ENCODE data around the gene FLAD1. TPM values are rescaled to one million over a fixed set of nuclear protein-coding genes. Genes with fewer than 3 reads are reported as not detected.

Gene FLAD1
- total RNA-seq, 3 donors from 2014 or later (not counting 1 experiment from before 2014, with no cell fraction given): 32.1 to 47.6 (median 38.7) TPM

DNA sequence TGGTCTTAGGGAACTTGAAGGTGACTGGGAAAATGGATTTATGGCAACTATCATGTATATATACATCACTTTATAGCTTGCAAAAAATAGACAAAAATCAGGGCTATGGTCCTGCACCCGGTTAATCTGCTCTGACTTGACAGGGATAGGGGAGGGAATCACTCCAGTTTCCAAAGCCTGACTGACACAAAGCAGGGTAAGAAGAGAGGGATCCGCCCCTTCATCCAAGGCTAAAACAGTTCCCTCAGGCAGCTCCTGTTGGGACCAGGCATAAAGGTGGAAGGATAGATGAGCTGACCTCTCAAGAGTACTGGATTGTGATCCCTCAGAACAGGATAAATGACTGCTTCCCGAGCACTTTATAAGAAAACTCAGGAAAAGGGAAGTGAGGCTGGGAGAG is 28.6 kb upstream of the FLAD1 start:
- Histone ChIP-seq H3K4me1 (ENCODE audit: control insufficient read depth, insufficient read depth, low read length) (peaks cover 57% of the 10 kb centered on the region), H3K9me3 (ENCODE audit: control insufficient read depth, insufficient read depth, low read length) (no peaks in the 10 kb centered on the region), H3K27me3 (ENCODE audit: control insufficient read depth, insufficient read depth, low read length) (no peaks in the 10 kb centered on the region), H3K36me3 (ENCODE audit: control insufficient read depth, insufficient read depth, low read length) (peaks cover 26% of the 10 kb centered on the region), H3K27ac (ENCODE audit: low read length) (peak overlapping the region; percentile 95), H3K4me3 (ENCODE audit: low read length) (peak overlapping the region; percentile 72)
- Mint-ChIP-seq H3K4me3 (peak overlapping the region; percentile 94), H3K4me1 (peaks cover 49 to 59% of the 10 kb centered on the region in 2 donors), H3K27ac (peak overlapping the region; percentile 89 to 94), H3K36me3 (no peaks in the 10 kb centered on the region), H3K9me3 (no peaks in the 10 kb centered on the region), H3K27me3 (ENCODE audit: low read depth in 2 of 2) (no peaks in the 10 kb centered on the region)
- intact Hi-C loops (cut with micrococcal nuclease): loop anchor here (2.0 kb wide), 1 partner anchor 62 kb away; no protein-coding TSS in a partner anchor
- no peak for ATAC-seq
- DNase-seq: no peak
- WGBS (ENCODE audit: insufficient coverage): 70% methylated on average over 3 of the region's 3 CpGs
- TF ChIP-seq, protein P1, sequence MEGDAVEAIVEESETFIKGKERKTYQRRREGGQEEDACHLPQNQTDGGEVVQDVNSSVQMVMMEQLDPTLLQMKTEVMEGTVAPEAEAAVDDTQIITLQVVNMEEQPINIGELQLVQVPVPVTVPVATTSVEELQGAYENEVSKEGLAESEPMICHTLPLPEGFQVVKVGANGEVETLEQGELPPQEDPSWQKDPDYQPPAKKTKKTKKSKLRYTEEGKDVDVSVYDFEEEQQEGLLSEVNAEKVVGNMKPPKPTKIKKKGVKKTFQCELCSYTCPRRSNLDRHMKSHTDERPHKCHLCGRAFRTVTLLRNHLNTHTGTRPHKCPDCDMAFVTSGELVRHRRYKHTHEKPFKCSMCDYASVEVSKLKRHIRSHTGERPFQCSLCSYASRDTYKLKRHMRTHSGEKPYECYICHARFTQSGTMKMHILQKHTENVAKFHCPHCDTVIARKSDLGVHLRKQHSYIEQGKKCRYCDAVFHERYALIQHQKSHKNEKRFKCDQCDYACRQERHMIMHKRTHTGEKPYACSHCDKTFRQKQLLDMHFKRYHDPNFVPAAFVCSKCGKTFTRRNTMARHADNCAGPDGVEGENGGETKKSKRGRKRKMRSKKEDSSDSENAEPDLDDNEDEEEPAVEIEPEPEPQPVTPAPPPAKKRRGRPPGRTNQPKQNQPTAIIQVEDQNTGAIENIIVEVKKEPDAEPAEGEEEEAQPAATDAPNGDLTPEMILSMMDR (IDR thresholded peaks at IDR 0.05): no peak

DNA sequence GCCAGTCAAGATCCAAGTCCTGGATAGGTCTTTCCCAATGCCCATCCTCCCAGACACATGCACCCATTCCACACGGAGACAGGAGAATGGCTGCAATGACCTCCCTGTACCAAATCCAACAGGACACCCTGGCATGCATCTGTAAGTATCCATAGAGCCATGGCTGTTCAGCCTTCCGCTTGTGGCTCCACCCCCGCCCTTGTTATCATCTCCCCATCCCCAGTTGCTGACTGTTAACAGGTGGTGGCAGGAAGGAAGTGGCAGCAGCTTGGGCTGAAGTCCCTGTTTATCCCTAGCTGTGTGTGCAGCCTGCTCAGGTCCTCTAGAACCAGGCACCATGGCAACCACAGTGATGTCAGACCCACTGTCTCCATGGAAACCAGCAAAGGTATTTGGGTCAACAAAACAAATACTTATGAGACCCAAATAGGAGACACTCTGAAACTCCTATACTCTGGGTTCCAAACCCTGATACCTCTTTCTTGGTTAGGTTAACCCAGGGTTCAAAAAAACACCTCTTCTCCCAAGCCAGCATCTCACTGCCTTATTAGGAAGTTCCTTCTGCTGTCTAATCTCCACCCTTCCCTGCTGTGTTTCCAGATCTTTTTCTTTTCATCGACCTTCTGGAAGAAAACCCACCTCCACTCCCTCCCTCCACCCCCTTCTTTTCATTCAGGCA is 28.0 kb upstream of the FLAD1 start:
- 1% methylated on average over 4 of the region's 4 CpGs for WGBS (ENCODE audit: insufficient coverage)
- ATAC-seq (peak; percentile 76 to 89 (median 82)), DNase-seq (peak; percentile 66 to 99)
- H3K4me1 ChIP-seq (ENCODE audit: control insufficient read depth, insufficient read depth, low read length): peaks cover 57% of the 10 kb centered on the region
- no peaks in the 10 kb centered on the region for H3K27me3 ChIP-seq (ENCODE audit: control insufficient read depth, insufficient read depth, low read length)
- Mint-ChIP-seq H3K36me3 (no peaks in the 10 kb centered on the region), H3K9me3 (no peaks in the 10 kb centered on the region), H3K4me3 (peak overlapping the region; percentile 94), H3K27me3 (ENCODE audit: low read depth in 2 of 2) (no peaks in the 10 kb centered on the region), H3K27ac (peak overlapping the region; percentile 89 to 94), H3K4me1 (peaks cover 50 to 61% of the 10 kb centered on the region in 2 donors)
- intact Hi-C loops (cut with micrococcal nuclease): loop anchor here (2.0 to 5.0 kb wide), 2 partner anchors 62 to 97 kb away; partner anchors contain the start of gene ADAM15
- peaks cover 28% of the 10 kb centered on the region for H3K36me3 ChIP-seq (ENCODE audit: control insufficient read depth, insufficient read depth, low read length)
- H3K9me3 ChIP-seq (ENCODE audit: control insufficient read depth, insufficient read depth, low read length): no peaks in the 10 kb centered on the region
- peak overlapping the region; percentile 72 for H3K4me3 ChIP-seq (ENCODE audit: low read length)
- TF ChIP-seq, protein P1 (IDR thresholded peaks at IDR 0.05): no peak
- H3K27ac ChIP-seq (ENCODE audit: low read length): peak overlapping the region; percentile 95

DNA sequence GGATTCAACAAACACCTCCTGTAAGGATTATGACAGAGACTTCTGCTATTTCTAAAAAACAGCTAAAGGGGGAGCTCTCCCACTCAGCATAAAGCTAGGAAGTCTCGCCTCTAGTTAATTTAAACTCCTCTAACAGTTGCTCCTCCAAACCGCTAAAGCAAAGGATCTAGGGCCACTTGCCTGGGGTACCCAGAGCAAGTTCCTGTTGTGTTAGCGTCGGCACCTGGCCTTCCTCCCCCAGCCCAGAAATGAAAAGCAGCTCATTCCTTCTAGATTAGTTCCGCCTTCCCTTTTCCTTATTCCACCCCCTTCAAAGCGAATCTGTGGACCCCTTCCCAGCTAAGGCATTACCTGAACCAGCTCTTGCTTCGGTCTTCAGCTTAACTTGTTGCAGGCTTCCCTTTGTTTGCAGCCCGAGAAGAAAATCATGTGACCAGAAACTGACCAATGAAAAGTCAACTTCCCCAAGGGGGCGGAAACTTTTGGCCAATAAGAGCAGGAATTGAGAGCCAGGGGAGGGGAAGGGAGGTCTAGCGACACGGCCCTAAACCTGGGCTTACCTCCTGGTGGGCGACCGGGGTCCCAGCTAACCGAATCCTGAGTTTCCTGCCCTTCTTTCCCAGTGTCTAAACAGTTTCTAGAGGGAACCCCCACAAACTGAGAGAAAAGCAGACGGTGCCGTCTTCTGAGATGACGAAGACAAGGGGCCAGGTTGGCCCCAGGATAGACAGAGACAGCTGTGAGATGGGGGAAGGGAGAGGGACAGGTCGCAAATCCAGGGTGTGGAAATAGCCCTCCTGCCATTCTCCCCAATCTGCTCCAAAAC is 27.2 kb upstream of the FLAD1 start, which contains the start of gene PBXIP1:
Gene PBXIP1, minus strand, starts transcription at position 382 of the 826 bp plus-strand sequence. CDS start 2,378 bp downstream, outside the sequence.
- H3K27ac Mint-ChIP-seq: peak within 1 kb of the TSS; percentile 89 to 94
- Histone ChIP-seq H3K36me3 (ENCODE audit: control insufficient read depth, insufficient read depth, low read length) (peaks cover 20% of the 10 kb centered on the region), H3K27ac (ENCODE audit: low read length) (peak within 1 kb of the TSS; percentile 95), H3K9me3 (ENCODE audit: control insufficient read depth, insufficient read depth, low read length) (no peaks in the 10 kb centered on the region), H3K4me3 (ENCODE audit: low read length) (peak within 1 kb of the TSS; percentile 72), H3K27me3 (ENCODE audit: control insufficient read depth, insufficient read depth, low read length) (no peaks in the 10 kb centered on the region), H3K4me1 (ENCODE audit: control insufficient read depth, insufficient read depth, low read length) (peaks cover 61% of the 10 kb centered on the region)
- no peaks in the 10 kb centered on the region for H3K36me3 Mint-ChIP-seq
- no peaks in the 10 kb centered on the region for H3K9me3 Mint-ChIP-seq
- no peaks in the 10 kb centered on the region for H3K27me3 Mint-ChIP-seq (ENCODE audit: low read depth in 2 of 2)
- ATAC-seq (peak; percentile 69 to 77 (median 71)), DNase-seq (peak; percentile 79 to 95)
- intact Hi-C loops (cut with micrococcal nuclease): loop anchor here (1.0 to 5.0 kb wide), 4 partner anchors 19 to 96 kb away; partner anchors contain the start of genes ADAM15 and CKS1B
- WGBS (ENCODE audit: insufficient coverage): under 1% methylated on average over 17 of the region's 18 CpGs
- TF ChIP-seq, protein P1 (IDR thresholded peaks at IDR 0.05): no peak
- peaks cover 58 to 60% of the 10 kb centered on the region in 2 donors for H3K4me1 Mint-ChIP-seq
- H3K4me3 Mint-ChIP-seq: peak within 1 kb of the TSS; percentile 94
